IMR-90 (cell line): ENCODE measurements around the gene MYCBPAP. TPM values are rescaled to one million over a fixed set of nuclear protein-coding genes. Genes with fewer than 3 reads are reported as not detected.

Experiments used
- ATAC-seq: fragments of 200-7000 bp; cut with Tn5 transposase; 2 replicates; pipeline ENCODE4 v1.9.1; 2020; ENCODE audit warnings: low read depth, mild to moderate bottlenecking, moderate library complexity
- BruUV-seq: library from RNA; stranded (reverse); fragments of 400-500 nt; replicated peaks from 2 replicates; lab custom pipeline; 2021; lab: Mats Ljungman, UMichigan
- CTCF ChIA-PET: fragments of 300-600 bp; formaldehyde crosslinking; extraction: SDS; loops from one replicate; lab custom pipeline; 2021; ENCODE audit warnings: antibody characterized with exemption; lab: Yijun Ruan, JAX
- POLR2A ChIA-PET: fragments of 300-600 bp; sonication (Branson Sonifier 250); formaldehyde crosslinking; loops from one replicate; lab custom pipeline; 2022; ENCODE audit warnings: antibody characterized with exemption; ENCODE audit not compliant: unreplicated experiment; lab: Charles Lee
- DNase-seq: peaks from one replicate; pipeline ENCODE4 v3.0.0; 2013
- H2AFZ ChIP-seq: replicated peaks from 2 replicates; pipeline ENCODE3; 2013; ENCODE audit warnings: low read length, mild to moderate bottlenecking; ENCODE audit not compliant: poor library complexity
- H2AK5ac ChIP-seq: 2 replicates; pipeline ENCODE4 v1.6.1; 2013; ENCODE audit warnings: low read depth, low read length, inconsistent platforms
- H2AK9ac ChIP-seq: replicated peaks from 2 replicates; pipeline ENCODE3; 2013; ENCODE audit warnings: mild to moderate bottlenecking, low read depth, low read length, moderate library complexity; ENCODE audit not compliant: poor library complexity
- H2BK120ac ChIP-seq: 2 replicates; pipeline ENCODE4 v1.6.1; 2013; ENCODE audit warnings: low read depth, low read length, inconsistent platforms
- H2BK15ac ChIP-seq: 3 replicates; pipeline ENCODE4 v1.6.1; 2013; ENCODE audit warnings: low read depth, low read length, inconsistent platforms
- H2BK20ac ChIP-seq: 2 replicates; pipeline ENCODE4 v1.6.1; 2013; ENCODE audit warnings: low read depth, mild to moderate bottlenecking, inconsistent platforms, low read length, moderate library complexity
- H2BK5ac ChIP-seq: 2 replicates; pipeline ENCODE4 v1.6.1; 2013; ENCODE audit warnings: mild to moderate bottlenecking, low read depth, low read length, inconsistent platforms; ENCODE audit not compliant: poor library complexity, severe bottlenecking
- H3K14ac ChIP-seq: replicated peaks from 2 replicates; pipeline ENCODE4 v1.6.1; 2013; ENCODE audit warnings: low read depth, low read length, inconsistent platforms
- H3K18ac ChIP-seq: 2 replicates; pipeline ENCODE4 v1.6.1; 2013; ENCODE audit warnings: low read depth, low read length, control low read depth
- H3K23ac ChIP-seq: 2 replicates; pipeline ENCODE4 v1.6.1; 2013; ENCODE audit warnings: low read depth, low read length, inconsistent platforms
- H3K27ac ChIP-seq: 2 replicates; pipeline ENCODE4 v1.5.1; 2013; ENCODE audit warnings: mild to moderate bottlenecking, control low read depth, low read length; ENCODE audit not compliant: insufficient read depth
- H3K27me3 ChIP-seq: 2 replicates; pipeline ENCODE4 v1.6.1; 2013; ENCODE audit warnings: low read length; ENCODE audit not compliant: control insufficient read depth, insufficient read depth
- H3K36me3 ChIP-seq: 2 replicates; pipeline ENCODE4 v1.6.1; 2013; ENCODE audit warnings: low read length, mixed read lengths; ENCODE audit not compliant: control insufficient read depth, insufficient read depth
- H3K4ac ChIP-seq: 2 replicates; pipeline ENCODE4 v1.6.1; 2013; ENCODE audit warnings: low read depth, low read length, inconsistent platforms
- H3K4me1 ChIP-seq: 2 replicates; pipeline ENCODE4 v1.6.1; 2013; ENCODE audit warnings: low read length, mixed read lengths; ENCODE audit not compliant: control insufficient read depth, insufficient read depth
- H3K4me2 ChIP-seq: 2 replicates; pipeline ENCODE4 v1.6.1; 2013; ENCODE audit warnings: low read depth, mild to moderate bottlenecking, control low read depth, low read length, moderate library complexity
- H3K4me3 ChIP-seq: 2 replicates; pipeline ENCODE4 v1.5.1; 2013; ENCODE audit warnings: low read depth, mild to moderate bottlenecking, control low read depth, low read length, moderate library complexity; ENCODE audit not compliant: insufficient read depth
- H3K56ac ChIP-seq: 2 replicates; pipeline ENCODE4 v1.6.1; 2013; ENCODE audit warnings: low read length, inconsistent platforms; ENCODE audit not compliant: insufficient read depth; ENCODE audit errors: extremely low read depth
- H3K79me1 ChIP-seq, 2 experiments: 2 replicates each; pipeline ENCODE4 v1.6.1; 2013; ENCODE audit warnings: low read length in 2 of 2, inconsistent platforms in 1 of 2, low read depth in 1 of 2
- H3K9ac ChIP-seq: 2 replicates; pipeline ENCODE4 v1.6.1; 2013; ENCODE audit warnings: low read depth, low read length, control low read depth
- H3K9me1 ChIP-seq: 2 replicates; pipeline ENCODE4 v1.6.1; 2013; ENCODE audit warnings: low read length, inconsistent platforms; ENCODE audit not compliant: insufficient read depth
- H3K9me3 ChIP-seq: 2 replicates; pipeline ENCODE4 v1.6.1; 2013; ENCODE audit warnings: low read length; ENCODE audit not compliant: control insufficient read depth, insufficient read depth
- H4K20me1 ChIP-seq: 2 replicates; pipeline ENCODE4 v1.6.1; 2013; ENCODE audit warnings: low read length, inconsistent platforms; ENCODE audit not compliant: insufficient read depth
- H4K5ac ChIP-seq: 2 replicates; pipeline ENCODE4 v1.6.1; 2013; ENCODE audit warnings: mild to moderate bottlenecking, low read depth, low read length, control low read depth
- H4K8ac ChIP-seq, 2 experiments: 2 replicates each; pipeline ENCODE4 v1.6.1; 2013; ENCODE audit warnings: low read depth in 2 of 2, low read length in 2 of 2, control low read depth in 1 of 2, inconsistent platforms in 1 of 2
- H4K91ac ChIP-seq: 2 replicates; pipeline ENCODE4 v1.6.1; 2013; ENCODE audit warnings: low read depth, low read length, inconsistent platforms; ENCODE audit not compliant: insufficient read depth
- BHLHE40 ChIP-seq: fragments of 150-350 bp; IDR thresholded peaks from 2 replicates; pipeline ENCODE4 v1.6.1; 2016; ENCODE audit warnings: mild to moderate bottlenecking, low read depth, low read length
- CEBPB ChIP-seq: IDR thresholded peaks from 2 replicates; pipeline ENCODE4 v1.6.1; 2012; ENCODE audit warnings: low read depth, low read length, improper control_type of control experiment
- FOS ChIP-seq: fragments of 150-350 bp; IDR thresholded peaks from 2 replicates; pipeline ENCODE4 v1.6.1; 2016; ENCODE audit warnings: low read depth, low read length
- MAFK ChIP-seq: IDR thresholded peaks from 2 replicates; pipeline ENCODE4 v1.6.1; 2012; ENCODE audit warnings: low read depth, low read length, improper control_type of control experiment
- MAZ ChIP-seq: IDR thresholded peaks from 2 replicates; pipeline ENCODE4 v1.6.1; 2012; ENCODE audit warnings: low read depth, mild to moderate bottlenecking, low read length, improper control_type of control experiment, moderate library complexity, borderline replicate concordance
- RAD21 ChIP-seq: IDR thresholded peaks from 2 replicates; pipeline ENCODE4 v1.6.1; 2012; ENCODE audit warnings: low read length, improper control_type of control experiment
- RFX5 ChIP-seq: IDR thresholded peaks from 2 replicates; pipeline ENCODE4 v1.8.0; 2012; ENCODE audit warnings: low read depth, mild to moderate bottlenecking, low read length, moderate library complexity
- SMC3 ChIP-seq: fragments of 150-350 bp; IDR thresholded peaks from 2 replicates; pipeline ENCODE4 v1.6.1; 2016; ENCODE audit warnings: low read depth, mild to moderate bottlenecking, antibody characterized with exemption, low read length, moderate library complexity
- USF2 ChIP-seq: fragments of 150-350 bp; IDR thresholded peaks from 2 replicates; pipeline ENCODE4 v1.6.1; 2017; ENCODE audit warnings: mild to moderate bottlenecking, antibody characterized with exemption, low read length, low read depth
- WGBS, 2 experiments: methylation state at CpG; one replicate each; pipeline versions ENCODE4 v1.1.5 to v1.1.7; 2013; ENCODE audit warnings: missing lambda C conversion rate in 2 of 2; ENCODE audit not compliant: insufficient read length in 1 of 2; ENCODE audit errors: extremely low coverage in 2 of 2; 5-methylcytosine and 5-hydroxymethylcytosine counted together
- dilution Hi-C: fragments of 300-500 bp; cut with HindIII; formaldehyde crosslinking; loops from one replicate; pipeline ENCODE4 v1.14.3; 2018; ENCODE audit warnings: low sequenced_read_pairs; ENCODE audit not compliant: unreplicated experiment
- in situ Hi-C: fragments of 300-500 bp; cut with MboI; formaldehyde crosslinking; loops from 3 replicates; pipeline ENCODE4 v1.14.3; 2019; ENCODE audit warnings: low sequenced_read_pairs, inconsistent platforms, mixed read lengths
- intact Hi-C: fragments of 100-400 bp; cut with micrococcal nuclease; formaldehyde crosslinking; loops from 2 replicates; pipeline ENCODE4 v1.10.0; 2022
- polyA plus RNA-seq, 3 experiments: library from polyadenylated mRNA; depleted of rRNA; stranded (reverse); fragments of >200 nt; gene quantifications; 2 replicates each; pipeline ENCODE4 v1.2.3, GENCODE V29; 2012; ENCODE audit warnings: low replicate concordance in 1 of 3
- total RNA-seq: library from RNA; depleted of rRNA; stranded (reverse); fragments of >200 nt; gene quantifications from 2 replicates; pipeline ENCODE4 v1.2.3, GENCODE V29; 2012

Gene MYCBPAP
- total and polyA plus RNA-seq, 2 of the 4 experiments (the other 2 are of a cell fraction), result 0.17 to 0.18 TPM

GRCh38 chr17:50545311-50545710 lies 37.1 kb downstream of the MYCBPAP start (continued):
- TF ChIP-seq USF2 (no peak), RFX5 (no peak), SMC3 (no peak), CEBPB (no peak)

GRCh38 chr17:50546701-50547034 lies 38.4 kb downstream of the MYCBPAP start:
- Histone ChIP-seq H4K91ac (no peak overlapping the region), H4K8ac (peak overlapping the region in 1 of 2 experiments; percentile 69; a peak in 1 of 4 replicates), H2AK5ac (peak overlapping the region; percentile 84; the same call in 1 of the 2 replicates), H2BK5ac (no peak overlapping the region), H2BK20ac (no peak overlapping the region), H3K36me3 (peaks cover 15% of the 10 kb centered on the region; the same call in 1 of the 2 replicates), H3K9me1 (peaks cover 9% of the 10 kb centered on the region), H3K4me1 (peaks cover 13% of the 10 kb centered on the region), H3K4ac (0 out of 2 replicates have a peak overlapping the region, but pooled peaks have one; percentile 56), H4K5ac (no peak overlapping the region), H3K18ac (no peak overlapping the region), H3K9ac (no peak overlapping the region), H3K56ac (no peak overlapping the region), H4K20me1 (0 out of 2 replicates have a peak, but pooled peaks cover 8% of the 10 kb centered on the region), H2BK120ac (no peak overlapping the region; the same call in 1 of the 2 replicates), H3K14ac (no peak overlapping the region), H3K4me3 (no peak overlapping the region), H3K79me1 (peaks cover 0 to 18% of the 10 kb centered on the region in 2 experiments; a peak in 2 of 4 replicates), H3K23ac (no peak overlapping the region), H2BK15ac (no peak overlapping the region), H3K27me3 (no peaks in the 10 kb centered on the region), H3K9me3 (no peaks in the 10 kb centered on the region), H3K4me2 (peak overlapping the region; percentile 64; the same call in 1 of the 2 replicates), H2AK9ac (peak overlapping the region; percentile 100), H3K27ac (no peak overlapping the region), H2AFZ (peak overlapping the region; percentile 92)
- TF ChIP-seq USF2 (no peak), RAD21 (no peak), MAZ (no peak), FOS (no peak), RFX5 (no peak), MAFK (no peak), BHLHE40 (no peak)
- in situ Hi-C loops, result loop anchor here (5.0 to 10.0 kb wide), 4 partner anchors 81 to 408 kb away; no protein-coding TSS in a partner anchor
- intact Hi-C loops, result loop anchor here (1.0 to 10.0 kb wide), 5 partner anchors 64 to 408 kb away; no protein-coding TSS in a partner anchor
- ATAC-seq (no peak), DNase-seq (no peak)
- 0% methylated on average over 1 of the region's 4 CpGs; no CpG with 5 or more reads in 1 of the 2 experiments for WGBS, 2 experiments
- ChIA-PET POLR2A (no interaction called here), CTCF (interaction anchor here (0.6 to 1.0 kb wide), 2 partner anchors 79 to 152 kb away, joined by 3 to 4 read pairs; no protein-coding TSS in a partner anchor)
- BruUV-seq, result no TSS peak
- dilution Hi-C loops, result no loop called here
